ENCODE data around the gene SH3PXD2A. TPM values are rescaled to one million over a fixed set of nuclear protein-coding genes. Genes with fewer than 3 reads are reported as not detected.

SH3PXD2A gene
- total and polyA plus RNA-seq, 10 of the 15 experiments (the other 5 are each of a cell fraction or from before 2014, with no cell fraction given) = 0.63 to 14.0 (median 4.4) TPM

- ChIA-PET CTCF (no interaction called here), SMC1A (ENCODE audit: uncharacterized antibody, unreplicated experiment) (no interaction called here), POLR2A (no interaction called here), RAD21 (ENCODE audit: unreplicated experiment) (no interaction called here)
- no peak overlapping the region for H2AFZ ChIP-seq (ENCODE audit: control insufficient read depth, low read depth, low read length)
- H3K4me3 ChIP-seq = no peak overlapping the region
- in situ Hi-C loops (cut with MboI) = no loop called here
- no peaks in the 10 kb centered on the region; the same call in 2 of the 3 replicates for H3K9me3 ChIP-seq (replicated peaks; ENCODE audit: control insufficient read depth, insufficient read depth, low read length)
- TF ChIP-seq FOXM1 (IDR thresholded peaks at IDR 0.05; ENCODE audit: low read depth, low read length) (no peak), CREB1 (IDR thresholded peaks at IDR 0.05; ENCODE audit: low read depth) (no peak), HCFC1 (IDR thresholded peaks at IDR 0.05; ENCODE audit: low read length) (no peak), CBX5 (IDR thresholded peaks at IDR 0.05; ENCODE audit: low read depth) (no peak), RUNX3 (IDR thresholded peaks at IDR 0.05; ENCODE audit: low read length) (no peak), SMAD5 (IDR thresholded peaks at IDR 0.05; ENCODE audit: low read depth) (no peak), WRNIP1 (IDR thresholded peaks at IDR 0.05; ENCODE audit: borderline replicate concordance, low read depth, low read length) (no peak), LARP7 (IDR thresholded peaks at IDR 0.05) (no peak), POLR2AphosphoS5 (IDR thresholded peaks at IDR 0.05; ENCODE audit: low read length) (no peak), ZBED1 (IDR thresholded peaks at IDR 0.05; ENCODE audit: borderline replicate concordance) (no peak), MYC (IDR thresholded peaks at IDR 0.05; ENCODE audit: insufficient read depth, insufficient read length, insufficient replicate concordance, low read length, severe bottlenecking) (no peak)
- no peaks in the 10 kb centered on the region for H3K27me3 ChIP-seq (replicated peaks in 1 of 2; ENCODE audit: control insufficient read depth in 2 of 2, insufficient read depth in 2 of 2, low read length in 1 of 2)
- no peaks in the 10 kb centered on the region; the same call in none of the 2 replicates for H3K79me2 ChIP-seq (ENCODE audit: control insufficient read depth, insufficient read depth, low read length)
- intact Hi-C loops (cut with micrococcal nuclease; ENCODE audit: unreplicated experiment) = no loop called here
- FAIRE-seq (no peak), DNase-seq (ENCODE audit: low read depth, low spot score) (no peak), ATAC-seq (no peak)
- peaks cover 14 to 18% of the 10 kb centered on the region in 2 experiments; a peak in 3 of 4 replicates for H3K36me3 ChIP-seq (ENCODE audit: control insufficient read depth in 2 of 2, insufficient read depth in 2 of 2, low read length in 1 of 2)
- H3K27ac ChIP-seq (ENCODE audit: control insufficient read depth, insufficient read depth) = no peak overlapping the region
- H4K20me1 ChIP-seq (ENCODE audit: control insufficient read depth, insufficient read depth) = peaks cover 7% of the 10 kb centered on the region; the same call in 1 of the 2 replicates
- BruUV-seq (replicated peaks) = no TSS peak
- no peaks in the 10 kb centered on the region for H3K4me1 ChIP-seq (ENCODE audit: control insufficient read depth, insufficient read depth, low read length)
- 60% methylated on average over 6 of the region's 8 CpGs for WGBS (ENCODE audit: insufficient coverage, insufficient replicate concordance, low lambda C conversion rate, missing lambda C conversion rate)
- H3K9ac ChIP-seq (ENCODE audit: control insufficient read depth, insufficient read depth, low read length) = no peak overlapping the region
- no peak overlapping the region for H3K4me2 ChIP-seq (ENCODE audit: control insufficient read depth, insufficient read depth)
Measured at GRCh38 chr10:103653581-103654037, 201.8 kb downstream of the SH3PXD2A start.

Data from GM12878 (cell line).